GM12801 (cell line): ENCODE data around the gene BNIP2.

ENCODE experiments used
- CTCF ChIP-seq: IDR thresholded peaks from one replicate; pipeline ENCODE4 v1.5.1; 2011; ENCODE audit warnings: control low read depth; ENCODE audit not compliant: insufficient read length; ENCODE audit errors: extremely low read depth

The BNIP2 gene

GRCh38 chr15:59721411-59721810, 32.3 kb upstream of the BNIP2 start:
- TF ChIP-seq CTCF = no peak

- TF ChIP-seq CTCF = no peak
These were observed 24.1 kb upstream of the BNIP2 start for GRCh38 chr15:59713177-59713576.

DNA sequence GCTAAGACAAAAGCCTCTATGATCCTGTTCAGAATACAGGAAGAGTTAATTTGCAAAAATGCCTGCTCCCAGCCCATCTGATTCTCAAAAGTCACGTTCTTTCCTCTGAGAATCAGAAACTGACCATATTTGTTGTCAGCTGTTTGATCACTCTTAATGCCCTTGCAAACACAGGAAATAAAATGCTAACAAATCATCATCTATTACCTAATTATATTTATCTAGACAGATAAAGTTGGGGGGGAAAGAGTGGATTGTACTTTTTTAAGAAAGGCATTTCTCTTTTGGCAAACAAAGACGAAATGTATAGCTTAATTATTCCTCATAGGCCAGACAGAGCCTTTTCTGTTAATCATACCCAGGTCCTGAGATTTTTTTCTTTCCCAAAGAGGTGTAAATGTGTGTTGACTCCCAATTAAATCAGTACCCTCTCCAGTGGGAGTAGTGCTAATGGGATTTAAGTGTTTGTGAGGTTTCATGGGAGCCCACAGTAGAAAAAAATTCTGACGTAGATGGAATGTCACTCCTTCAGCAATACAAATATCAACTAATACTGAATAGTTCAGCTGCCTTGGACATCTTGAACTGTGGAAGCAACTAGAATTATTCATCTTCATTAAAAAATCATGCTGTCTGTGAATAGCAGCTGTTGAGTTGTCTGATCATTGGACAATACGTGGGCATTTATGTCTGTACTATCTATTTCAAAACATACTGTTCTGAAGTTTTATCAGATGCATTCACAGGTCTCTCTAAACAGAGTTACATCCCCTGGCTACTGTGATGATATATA, 22.5 kb upstream of the BNIP2 start:
- no peak for TF ChIP-seq CTCF

GRCh38 chr15:59707619-59708018, 18.5 kb upstream of the BNIP2 start:
- no peak for TF ChIP-seq CTCF

- no peak for TF ChIP-seq CTCF
These were observed 15.1 kb upstream of the BNIP2 start for GRCh38 chr15:59703979-59704796.

GRCh38 chr15:59702351-59702750, 13.2 kb upstream of the BNIP2 start:
- no peak for TF ChIP-seq CTCF

GRCh38 chr15:59701880-59702279, 12.8 kb upstream of the BNIP2 start:
- TF ChIP-seq CTCF = no peak
